ENCODE results near the gene STK25.

DNA sequence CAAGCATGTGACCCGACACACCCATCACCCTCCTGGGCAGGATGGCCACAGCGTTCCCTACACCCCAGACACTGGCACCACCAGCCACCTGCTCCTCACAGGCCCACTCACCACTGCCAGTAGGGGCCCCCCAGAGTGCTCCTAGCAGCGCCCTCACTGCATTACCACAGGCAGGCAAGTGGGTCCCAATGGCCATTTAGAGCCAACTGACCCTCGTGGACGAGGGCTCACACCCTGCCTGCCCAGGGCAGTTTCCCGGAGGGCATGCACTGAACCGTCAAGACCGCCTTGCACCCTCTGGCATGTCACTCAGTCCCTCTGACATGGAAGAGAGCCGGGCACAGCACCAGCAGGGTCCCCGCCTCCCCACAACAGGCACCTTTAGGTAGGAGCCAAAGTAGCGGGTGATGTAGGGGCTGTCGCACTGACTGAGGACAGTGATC, 7.3 kb downstream of the STK25 start:
- TF ChIP-seq ZNF274 (IDR thresholded peaks at IDR 0.05; ENCODE audit: low read length) = no peak
- TF ChIP-seq ZNF274 (tag by site-specific recombination; IDR thresholded peaks at IDR 0.05; ENCODE audit: borderline replicate concordance) = no peak
- TF ChIP-seq, protein P1, sequence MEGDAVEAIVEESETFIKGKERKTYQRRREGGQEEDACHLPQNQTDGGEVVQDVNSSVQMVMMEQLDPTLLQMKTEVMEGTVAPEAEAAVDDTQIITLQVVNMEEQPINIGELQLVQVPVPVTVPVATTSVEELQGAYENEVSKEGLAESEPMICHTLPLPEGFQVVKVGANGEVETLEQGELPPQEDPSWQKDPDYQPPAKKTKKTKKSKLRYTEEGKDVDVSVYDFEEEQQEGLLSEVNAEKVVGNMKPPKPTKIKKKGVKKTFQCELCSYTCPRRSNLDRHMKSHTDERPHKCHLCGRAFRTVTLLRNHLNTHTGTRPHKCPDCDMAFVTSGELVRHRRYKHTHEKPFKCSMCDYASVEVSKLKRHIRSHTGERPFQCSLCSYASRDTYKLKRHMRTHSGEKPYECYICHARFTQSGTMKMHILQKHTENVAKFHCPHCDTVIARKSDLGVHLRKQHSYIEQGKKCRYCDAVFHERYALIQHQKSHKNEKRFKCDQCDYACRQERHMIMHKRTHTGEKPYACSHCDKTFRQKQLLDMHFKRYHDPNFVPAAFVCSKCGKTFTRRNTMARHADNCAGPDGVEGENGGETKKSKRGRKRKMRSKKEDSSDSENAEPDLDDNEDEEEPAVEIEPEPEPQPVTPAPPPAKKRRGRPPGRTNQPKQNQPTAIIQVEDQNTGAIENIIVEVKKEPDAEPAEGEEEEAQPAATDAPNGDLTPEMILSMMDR (tag by site-specific recombination; IDR thresholded peaks at IDR 0.05) = no peak
- TF ChIP-seq, protein P2, sequence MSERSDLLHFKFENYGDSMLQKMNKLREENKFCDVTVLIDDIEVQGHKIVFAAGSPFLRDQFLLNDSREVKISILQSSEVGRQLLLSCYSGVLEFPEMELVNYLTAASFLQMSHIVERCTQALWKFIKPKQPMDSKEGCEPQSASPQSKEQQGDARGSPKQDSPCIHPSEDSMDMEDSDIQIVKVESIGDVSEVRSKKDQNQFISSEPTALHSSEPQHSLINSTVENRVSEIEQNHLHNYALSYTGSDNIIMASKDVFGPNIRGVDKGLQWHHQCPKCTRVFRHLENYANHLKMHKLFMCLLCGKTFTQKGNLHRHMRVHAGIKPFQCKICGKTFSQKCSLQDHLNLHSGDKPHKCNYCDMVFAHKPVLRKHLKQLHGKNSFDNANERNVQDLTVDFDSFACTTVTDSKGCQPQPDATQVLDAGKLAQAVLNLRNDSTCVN (tag by site-specific recombination; optimal IDR thresholded peaks at IDR 0.05) = no peak
- TF ChIP-seq, protein P3, sequence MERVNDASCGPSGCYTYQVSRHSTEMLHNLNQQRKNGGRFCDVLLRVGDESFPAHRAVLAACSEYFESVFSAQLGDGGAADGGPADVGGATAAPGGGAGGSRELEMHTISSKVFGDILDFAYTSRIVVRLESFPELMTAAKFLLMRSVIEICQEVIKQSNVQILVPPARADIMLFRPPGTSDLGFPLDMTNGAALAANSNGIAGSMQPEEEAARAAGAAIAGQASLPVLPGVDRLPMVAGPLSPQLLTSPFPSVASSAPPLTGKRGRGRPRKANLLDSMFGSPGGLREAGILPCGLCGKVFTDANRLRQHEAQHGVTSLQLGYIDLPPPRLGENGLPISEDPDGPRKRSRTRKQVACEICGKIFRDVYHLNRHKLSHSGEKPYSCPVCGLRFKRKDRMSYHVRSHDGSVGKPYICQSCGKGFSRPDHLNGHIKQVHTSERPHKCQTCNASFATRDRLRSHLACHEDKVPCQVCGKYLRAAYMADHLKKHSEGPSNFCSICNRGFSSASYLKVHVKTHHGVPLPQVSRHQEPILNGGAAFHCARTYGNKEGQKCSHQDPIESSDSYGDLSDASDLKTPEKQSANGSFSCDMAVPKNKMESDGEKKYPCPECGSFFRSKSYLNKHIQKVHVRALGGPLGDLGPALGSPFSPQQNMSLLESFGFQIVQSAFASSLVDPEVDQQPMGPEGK (tag by site-specific recombination; IDR thresholded peaks at IDR 0.05) = no peak
- TF ChIP-seq, protein P4, sequence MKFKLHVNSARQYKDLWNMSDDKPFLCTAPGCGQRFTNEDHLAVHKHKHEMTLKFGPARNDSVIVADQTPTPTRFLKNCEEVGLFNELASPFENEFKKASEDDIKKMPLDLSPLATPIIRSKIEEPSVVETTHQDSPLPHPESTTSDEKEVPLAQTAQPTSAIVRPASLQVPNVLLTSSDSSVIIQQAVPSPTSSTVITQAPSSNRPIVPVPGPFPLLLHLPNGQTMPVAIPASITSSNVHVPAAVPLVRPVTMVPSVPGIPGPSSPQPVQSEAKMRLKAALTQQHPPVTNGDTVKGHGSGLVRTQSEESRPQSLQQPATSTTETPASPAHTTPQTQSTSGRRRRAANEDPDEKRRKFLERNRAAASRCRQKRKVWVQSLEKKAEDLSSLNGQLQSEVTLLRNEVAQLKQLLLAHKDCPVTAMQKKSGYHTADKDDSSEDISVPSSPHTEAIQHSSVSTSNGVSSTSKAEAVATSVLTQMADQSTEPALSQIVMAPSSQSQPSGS (tag by site-specific recombination; IDR thresholded peaks at IDR 0.05; ENCODE audit: low read depth) = no peak
- TF ChIP-seq GLI4 (tag by site-specific recombination; IDR thresholded peaks at IDR 0.05) = no peak
- no peak for TF ChIP-seq KLF16 (tag by site-specific recombination; IDR thresholded peaks at IDR 0.05)
- no peak for TF ChIP-seq MYNN (tag by site-specific recombination; IDR thresholded peaks at IDR 0.05; ENCODE audit: borderline replicate concordance)
- no peak for TF ChIP-seq ZNF10 (tag by site-specific recombination; IDR thresholded peaks at IDR 0.05)
- TF ChIP-seq TCF7L2 (IDR thresholded peaks at IDR 0.05; ENCODE audit: borderline replicate concordance, low read depth, low read length) = no peak
- TF ChIP-seq OVOL3 (tag by site-specific recombination; IDR thresholded peaks at IDR 0.05) = no peak
